Endothelial cell (in vitro differentiated cells): Measurements from ENCODE around the gene HEBP2. TPM values are rescaled to one million over a fixed set of nuclear protein-coding genes. Genes with fewer than 3 reads are reported as not detected.
A peak's percentile ranks its signal among the peaks of the same experiment; 100 is the strongest.

Experiments
- DNase-seq: peaks from one replicate; pipeline ENCODE4 v3.0.0; 2021; ENCODE audit warnings: low spot score
- H3K27ac Mint-ChIP-seq: one replicate; pipeline ENCODE4 v1.8.0; 2021; ENCODE audit warnings: mixed read lengths, inconsistent platforms; ENCODE audit not compliant: unreplicated experiment
- H3K27me3 Mint-ChIP-seq: one replicate; pipeline ENCODE4 v1.8.0; 2021; ENCODE audit warnings: mild to moderate bottlenecking, moderate library complexity, mixed read lengths, inconsistent platforms; ENCODE audit not compliant: unreplicated experiment
- H3K36me3 Mint-ChIP-seq: one replicate; pipeline ENCODE4 v1.8.0; 2021; ENCODE audit warnings: mild to moderate bottlenecking, low read depth, mixed read lengths, inconsistent platforms; ENCODE audit not compliant: unreplicated experiment
- H3K4me1 Mint-ChIP-seq: one replicate; pipeline ENCODE4 v1.8.0; 2021; ENCODE audit warnings: mild to moderate bottlenecking, mixed read lengths, inconsistent platforms; ENCODE audit not compliant: unreplicated experiment
- H3K4me3 Mint-ChIP-seq: one replicate; pipeline ENCODE4 v1.8.0; 2021; ENCODE audit warnings: mild to moderate bottlenecking, mixed read lengths, inconsistent platforms; ENCODE audit not compliant: unreplicated experiment
- H3K9me3 Mint-ChIP-seq: one replicate; pipeline ENCODE4 v1.8.0; 2021; ENCODE audit warnings: mixed read lengths, inconsistent platforms; ENCODE audit not compliant: unreplicated experiment
- total RNA-seq: library from RNA; stranded (reverse); fragmentation: NEBNext Ultra II Directional; extraction: Animal tissue kit (Norgen Biotek cat#: 25700); gene quantifications from one replicate; pipeline ENCODE4 v1.2.1, GENCODE V29; 2021; ENCODE audit not compliant: unreplicated experiment
- TF ChIP-seq, protein P1 (sequence below): fragments of 200-600 bp; sonication (generic); IDR thresholded peaks from one replicate; pipeline ENCODE4 v1.5.0; 2021; ENCODE audit warnings: antibody characterized with exemption; ENCODE audit not compliant: unreplicated experiment

Gene HEBP2
- total RNA-seq, 1 donor from 2014 or later: 30.1 TPM

DNA sequence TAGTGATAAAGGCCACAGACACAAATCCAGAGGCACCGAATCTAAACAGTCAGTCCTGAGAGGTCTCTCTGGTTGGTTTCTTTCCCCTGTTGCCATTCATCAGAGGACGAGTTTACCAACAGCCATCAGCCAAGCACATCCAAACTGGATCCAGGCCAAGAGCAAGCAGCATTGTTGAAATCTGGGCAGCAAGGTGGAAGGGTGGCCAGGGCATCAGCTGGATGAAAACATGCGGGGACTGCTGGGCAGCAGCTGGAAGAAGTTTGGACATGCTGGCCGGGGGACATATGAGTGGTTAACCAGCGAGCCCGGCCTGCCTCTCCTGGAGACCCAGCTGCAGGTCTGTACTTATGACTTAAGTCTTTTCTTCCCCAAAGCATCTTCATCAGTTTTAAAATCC, 26.2 kb upstream of the HEBP2 start, which contains the start of gene SMIM28:
Gene SMIM28, plus strand, starts transcription at position 62 of the 400 bp plus-strand sequence. Its CDS starts 168 bp downstream, at position 230.
- H3K9me3 Mint-ChIP-seq: no peaks in the 10 kb centered on the region
- no peak within 1 kb of the TSS for H3K4me3 Mint-ChIP-seq
- peaks cover 3% of the 10 kb centered on the region for H3K27me3 Mint-ChIP-seq
- no peaks in the 10 kb centered on the region for H3K36me3 Mint-ChIP-seq
- no peaks in the 10 kb centered on the region for H3K4me1 Mint-ChIP-seq
- no peak within 1 kb of the TSS for H3K27ac Mint-ChIP-seq
- TF ChIP-seq, protein P1, sequence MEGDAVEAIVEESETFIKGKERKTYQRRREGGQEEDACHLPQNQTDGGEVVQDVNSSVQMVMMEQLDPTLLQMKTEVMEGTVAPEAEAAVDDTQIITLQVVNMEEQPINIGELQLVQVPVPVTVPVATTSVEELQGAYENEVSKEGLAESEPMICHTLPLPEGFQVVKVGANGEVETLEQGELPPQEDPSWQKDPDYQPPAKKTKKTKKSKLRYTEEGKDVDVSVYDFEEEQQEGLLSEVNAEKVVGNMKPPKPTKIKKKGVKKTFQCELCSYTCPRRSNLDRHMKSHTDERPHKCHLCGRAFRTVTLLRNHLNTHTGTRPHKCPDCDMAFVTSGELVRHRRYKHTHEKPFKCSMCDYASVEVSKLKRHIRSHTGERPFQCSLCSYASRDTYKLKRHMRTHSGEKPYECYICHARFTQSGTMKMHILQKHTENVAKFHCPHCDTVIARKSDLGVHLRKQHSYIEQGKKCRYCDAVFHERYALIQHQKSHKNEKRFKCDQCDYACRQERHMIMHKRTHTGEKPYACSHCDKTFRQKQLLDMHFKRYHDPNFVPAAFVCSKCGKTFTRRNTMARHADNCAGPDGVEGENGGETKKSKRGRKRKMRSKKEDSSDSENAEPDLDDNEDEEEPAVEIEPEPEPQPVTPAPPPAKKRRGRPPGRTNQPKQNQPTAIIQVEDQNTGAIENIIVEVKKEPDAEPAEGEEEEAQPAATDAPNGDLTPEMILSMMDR: no peak
- DNase-seq: no peak

- Mint-ChIP-seq H3K36me3 (no peaks in the 10 kb centered on the region), H3K9me3 (no peaks in the 10 kb centered on the region), H3K27me3 (peaks cover 3% of the 10 kb centered on the region), H3K4me3 (no peak overlapping the region), H3K27ac (no peak overlapping the region), H3K4me1 (no peaks in the 10 kb centered on the region)
- no peak for DNase-seq
- TF ChIP-seq, protein P1: no peak
Measured at GRCh38 chr6:138378463-138378862, 25.6 kb upstream of the HEBP2 start.

DNA sequence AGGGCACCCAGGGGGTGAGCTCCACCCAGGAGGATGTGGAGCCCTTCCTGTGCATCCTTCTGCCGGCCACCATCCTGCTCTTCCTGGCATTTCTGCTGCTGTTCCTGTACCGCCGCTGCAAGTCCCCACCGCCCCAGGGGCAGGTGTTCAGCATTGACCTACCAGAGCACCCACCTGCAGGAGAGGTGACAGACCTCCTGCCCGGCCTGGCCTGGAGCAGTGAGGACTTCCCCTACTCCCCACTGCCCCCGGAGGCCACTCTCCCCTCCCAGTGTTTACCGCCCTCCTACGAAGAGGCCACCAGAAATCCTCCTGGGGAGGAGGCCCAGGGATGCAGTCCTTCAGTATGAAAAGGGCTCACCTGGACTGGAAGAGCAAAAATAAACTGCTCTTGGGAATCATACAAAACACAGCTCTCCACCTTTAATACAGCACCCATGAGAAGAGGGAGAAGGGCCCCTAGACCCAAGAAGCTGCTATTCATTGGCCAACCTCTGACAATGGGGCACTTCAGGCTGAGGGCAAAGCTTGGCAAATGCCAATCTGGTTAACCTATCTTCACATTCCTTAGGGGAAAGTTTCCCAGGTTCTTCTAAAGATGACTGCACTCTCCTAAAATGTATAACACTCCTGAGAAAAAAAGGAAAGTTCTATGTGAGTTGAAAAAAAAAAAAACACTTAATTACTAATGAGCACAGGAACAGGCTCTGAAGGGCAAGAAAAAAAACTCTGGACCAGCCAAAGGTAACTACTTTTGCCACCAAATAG, 21.3 kb upstream of the HEBP2 start:
- peak; percentile 11 for DNase-seq
- no peaks in the 10 kb centered on the region for H3K4me1 Mint-ChIP-seq
- TF ChIP-seq, protein P1: no peak
- H3K9me3 Mint-ChIP-seq: no peaks in the 10 kb centered on the region
- no peaks in the 10 kb centered on the region for H3K36me3 Mint-ChIP-seq
- no peak overlapping the region for H3K27ac Mint-ChIP-seq
- no peak overlapping the region for H3K4me3 Mint-ChIP-seq
- H3K27me3 Mint-ChIP-seq: no peaks in the 10 kb centered on the region

GRCh38 chr6:138383776-138384175, 20.2 kb upstream of the HEBP2 start:
- Mint-ChIP-seq H3K27ac (no peak overlapping the region), H3K36me3 (no peaks in the 10 kb centered on the region)

GRCh38 chr6:138386897-138387296, 17.1 kb upstream of the HEBP2 start:
- no peaks in the 10 kb centered on the region for H3K4me1 Mint-ChIP-seq
- no peaks in the 10 kb centered on the region for H3K9me3 Mint-ChIP-seq
- no peak for DNase-seq
- H3K27ac Mint-ChIP-seq: no peak overlapping the region
- H3K27me3 Mint-ChIP-seq: no peaks in the 10 kb centered on the region
- no peak overlapping the region for H3K4me3 Mint-ChIP-seq
- TF ChIP-seq, protein P1: no peak
- no peaks in the 10 kb centered on the region for H3K36me3 Mint-ChIP-seq

More at GRCh38 chr6:138383776-138384175, 20.2 kb upstream of the HEBP2 start:
- Mint-ChIP-seq H3K9me3 (no peaks in the 10 kb centered on the region), H3K4me1 (no peaks in the 10 kb centered on the region), H3K4me3 (no peak overlapping the region), H3K27me3 (no peaks in the 10 kb centered on the region)
- TF ChIP-seq, protein P1: no peak
- no peak for DNase-seq
